Measurements from ENCODE around the gene TMEM205.

DNA sequence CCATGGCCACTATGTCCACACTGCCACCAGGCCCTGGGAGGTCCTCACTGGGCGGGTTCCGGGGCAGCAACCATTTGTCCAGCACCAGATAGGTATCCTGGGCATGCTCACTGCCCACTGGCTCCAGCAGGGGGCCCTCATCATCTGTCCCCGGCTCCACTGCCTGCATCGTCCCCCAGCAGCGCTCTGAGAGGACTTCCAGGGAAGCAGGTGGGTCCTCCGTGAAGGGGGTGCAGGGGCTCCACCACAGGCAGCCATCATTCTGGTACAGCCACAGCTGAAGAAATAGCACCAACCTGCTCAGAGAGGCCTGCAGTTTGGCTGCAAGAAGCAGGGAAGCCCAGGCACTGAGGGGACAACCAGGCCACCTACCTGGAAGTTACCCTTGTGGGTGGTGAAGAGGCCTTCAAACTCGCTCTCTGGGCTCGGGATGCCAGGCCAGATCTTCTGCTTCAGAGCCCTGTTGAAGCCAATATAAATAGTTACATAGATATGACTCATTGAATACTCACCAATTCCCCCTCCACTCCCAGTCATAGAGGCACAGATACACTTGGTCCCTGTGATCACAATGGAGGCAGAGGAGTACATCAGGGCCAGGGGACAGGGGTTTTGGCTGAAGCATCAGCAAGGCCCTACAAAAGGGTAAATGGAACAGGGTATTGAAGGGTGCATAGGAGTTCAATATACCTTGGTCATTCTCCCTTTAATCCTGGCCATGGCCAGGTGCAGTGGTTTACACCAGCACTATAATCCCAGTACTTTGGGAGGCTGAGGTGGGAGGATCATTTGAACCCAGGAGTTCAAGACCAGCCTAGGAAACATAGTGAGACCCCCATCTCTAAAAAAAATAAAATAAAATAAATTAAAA, 32.5 kb upstream of the TMEM205 start:
- TF ChIP-seq, protein P1, sequence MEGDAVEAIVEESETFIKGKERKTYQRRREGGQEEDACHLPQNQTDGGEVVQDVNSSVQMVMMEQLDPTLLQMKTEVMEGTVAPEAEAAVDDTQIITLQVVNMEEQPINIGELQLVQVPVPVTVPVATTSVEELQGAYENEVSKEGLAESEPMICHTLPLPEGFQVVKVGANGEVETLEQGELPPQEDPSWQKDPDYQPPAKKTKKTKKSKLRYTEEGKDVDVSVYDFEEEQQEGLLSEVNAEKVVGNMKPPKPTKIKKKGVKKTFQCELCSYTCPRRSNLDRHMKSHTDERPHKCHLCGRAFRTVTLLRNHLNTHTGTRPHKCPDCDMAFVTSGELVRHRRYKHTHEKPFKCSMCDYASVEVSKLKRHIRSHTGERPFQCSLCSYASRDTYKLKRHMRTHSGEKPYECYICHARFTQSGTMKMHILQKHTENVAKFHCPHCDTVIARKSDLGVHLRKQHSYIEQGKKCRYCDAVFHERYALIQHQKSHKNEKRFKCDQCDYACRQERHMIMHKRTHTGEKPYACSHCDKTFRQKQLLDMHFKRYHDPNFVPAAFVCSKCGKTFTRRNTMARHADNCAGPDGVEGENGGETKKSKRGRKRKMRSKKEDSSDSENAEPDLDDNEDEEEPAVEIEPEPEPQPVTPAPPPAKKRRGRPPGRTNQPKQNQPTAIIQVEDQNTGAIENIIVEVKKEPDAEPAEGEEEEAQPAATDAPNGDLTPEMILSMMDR (IDR thresholded peaks at IDR 0.05; ENCODE audit: insufficient read depth, low read length), result peak; percentile 17
- TF ChIP-seq POLR2AphosphoS5 (IDR thresholded peaks at IDR 0.05; ENCODE audit: low read depth), result no peak

All from HL-60 (cell line).